ENCODE data around the gene MUC3A.
"Not testable (repeated sequence)": the region's sequence is repeated elsewhere in the genome, so short reads cannot be mapped to it uniquely, and the experiment has no call there.

Gene MUC3A

GRCh38 chr7:100949227-100949932 is at the start of gene MUC3A:
Gene MUC3A, plus strand, starts transcription at chr7:100949534. Its CDS starts 91 bp downstream, at chr7:100949625.
- no peak for DNase-seq

DNA sequence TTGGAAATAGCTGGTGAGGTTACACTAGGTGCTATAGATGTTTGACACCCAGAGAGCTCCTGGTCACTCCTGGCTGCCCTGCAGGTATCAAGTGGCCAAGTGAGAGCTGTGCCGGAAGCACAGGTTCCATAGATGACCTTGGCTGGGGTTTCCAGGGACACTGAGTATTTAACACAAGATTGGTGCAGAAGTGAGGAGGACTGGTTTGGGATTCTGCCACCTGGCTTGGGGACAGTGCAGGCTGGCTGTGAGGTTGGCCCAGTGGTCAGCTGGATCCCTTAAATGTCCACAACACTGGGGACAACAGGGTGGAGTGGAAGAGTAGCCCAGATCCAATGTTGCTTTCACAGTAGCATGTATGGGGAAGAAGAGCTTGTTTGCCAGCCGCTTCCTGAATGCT is 48.4 kb upstream of the MUC3A start:
- DNase-seq = no peak

GRCh38 chr7:100901921-100902332 is 47.4 kb upstream of the MUC3A start:
- DNase-seq = no peak

GRCh38 chr7:100902638-100903037 is 46.7 kb upstream of the MUC3A start:
- DNase-seq = no peak

DNA sequence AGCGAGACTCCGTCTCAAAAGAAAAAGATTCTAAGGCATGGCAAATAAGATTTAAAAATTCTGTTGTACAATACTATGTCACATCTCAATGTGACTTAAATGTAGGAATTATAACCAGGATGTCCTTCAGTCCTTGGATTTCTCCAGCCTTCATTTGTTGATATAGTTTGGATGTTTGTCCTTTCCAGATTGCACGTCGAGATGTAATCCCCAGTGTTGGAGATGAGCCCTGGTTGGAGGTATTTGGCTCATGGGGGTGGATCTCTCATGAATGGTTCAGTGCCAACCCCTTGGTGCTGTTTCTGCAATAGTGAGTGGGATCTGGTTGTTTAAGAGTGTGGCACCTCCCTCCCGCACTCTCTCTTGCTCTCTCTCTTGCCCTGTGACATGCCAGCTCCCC is 40.8 kb upstream of the MUC3A start:
- no peak for DNase-seq

DNA sequence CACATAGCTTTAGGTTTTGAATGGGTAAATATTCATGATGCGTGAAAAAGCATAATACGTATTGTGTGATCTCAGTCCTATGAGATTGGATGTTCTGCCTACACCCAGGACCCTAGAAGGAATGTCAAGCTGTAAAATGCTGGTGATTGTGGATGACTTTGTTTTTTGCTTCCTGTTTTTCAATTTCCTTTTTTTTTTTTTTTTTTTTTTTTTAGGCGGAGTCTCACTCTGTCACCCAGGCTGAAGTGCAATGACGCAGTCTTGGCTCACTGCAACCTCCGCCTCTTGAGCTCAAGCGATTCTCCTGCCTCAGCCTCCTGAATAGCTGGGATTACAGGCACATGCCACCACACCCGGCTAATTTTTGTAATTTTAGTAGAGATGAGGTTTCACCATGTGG is 38.9 kb upstream of the MUC3A start:
- not testable (repeated sequence) for DNase-seq

- no peak for DNase-seq
These were observed 37.9 kb upstream of the MUC3A start for GRCh38 chr7:100911484-100911883.

- DNase-seq = no peak
These were observed 35.0 kb upstream of the MUC3A start for GRCh38 chr7:100914208-100914878.

- DNase-seq = no peak
These were observed 34.4 kb upstream of the MUC3A start for GRCh38 chr7:100914879-100915447.

DNA sequence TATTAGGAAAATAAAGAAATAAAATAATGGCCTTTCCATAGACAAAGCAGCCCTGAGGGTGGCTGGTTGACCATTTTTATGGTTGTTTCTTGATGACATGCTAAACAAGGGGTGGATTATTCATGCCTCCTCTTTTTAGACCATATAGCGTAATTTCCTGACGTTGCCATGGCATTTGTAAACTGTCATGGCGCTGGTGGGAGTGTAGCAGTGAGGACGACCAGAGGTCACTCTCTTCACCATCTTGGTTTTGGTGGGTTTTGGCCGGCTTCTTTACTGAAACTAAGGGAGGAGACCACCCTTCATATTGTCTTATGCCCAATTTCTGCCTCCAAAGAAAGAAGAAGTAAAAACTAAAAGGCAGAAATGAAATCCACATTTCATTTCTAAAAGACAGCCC is 30.0 kb upstream of the MUC3A start:
- DNase-seq = not testable (repeated sequence)

DNA sequence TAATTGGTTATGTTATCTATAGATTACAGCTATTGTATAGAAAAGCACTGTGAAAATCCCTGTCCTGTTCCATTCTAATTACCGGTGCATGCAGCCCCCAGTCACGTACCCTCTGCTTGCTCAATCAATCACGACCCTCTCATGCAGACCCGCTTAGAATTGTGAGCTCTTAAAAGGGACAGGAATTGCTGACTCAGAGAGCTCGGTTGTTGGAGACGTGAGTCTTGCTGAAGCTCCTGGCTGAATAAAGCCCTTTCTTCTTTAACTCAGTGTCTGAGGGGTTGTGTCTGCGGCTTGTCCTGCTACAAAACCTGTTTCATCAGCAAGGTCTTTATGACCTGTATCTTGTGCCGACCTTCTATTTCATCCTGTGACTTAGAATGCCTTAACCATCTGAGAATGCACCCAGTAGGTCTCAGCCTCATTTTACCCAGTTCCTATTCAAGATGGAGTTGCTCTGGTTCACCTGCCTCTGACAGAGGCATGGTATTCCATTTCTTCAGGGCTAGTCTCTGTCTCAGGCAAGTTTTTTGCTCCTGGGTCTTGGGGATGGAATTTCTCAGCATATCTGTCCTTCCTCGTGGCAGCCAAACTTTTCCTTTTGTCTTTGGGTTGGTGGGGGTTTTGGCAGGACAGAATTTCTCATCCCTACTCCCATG is 29.4 kb upstream of the MUC3A start:
- not testable (repeated sequence) for DNase-seq

- DNase-seq = no peak
These were observed 28.3 kb upstream of the MUC3A start for GRCh38 chr7:100921039-100921438.

DNA sequence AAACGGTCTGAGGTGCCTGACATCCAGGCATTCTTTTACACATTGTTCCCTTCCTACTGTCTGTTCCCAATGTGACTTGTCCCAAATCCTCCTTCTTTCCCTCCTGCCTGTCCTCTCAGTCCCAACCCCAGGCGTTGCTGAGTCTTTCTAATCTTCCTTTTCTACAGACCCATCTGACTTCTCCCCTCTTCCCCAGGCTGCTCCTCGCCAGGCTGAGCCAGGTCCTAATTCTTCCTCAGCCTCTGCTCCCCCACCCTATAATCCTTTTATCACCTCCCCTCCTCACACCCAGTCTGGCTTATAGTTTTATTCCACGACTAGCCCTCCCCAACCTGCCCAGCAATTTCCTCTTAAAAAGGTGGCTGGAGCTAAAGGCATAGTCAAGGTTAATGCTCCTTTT is 25.7 kb upstream of the MUC3A start:
- DNase-seq = not testable (repeated sequence)

DNA sequence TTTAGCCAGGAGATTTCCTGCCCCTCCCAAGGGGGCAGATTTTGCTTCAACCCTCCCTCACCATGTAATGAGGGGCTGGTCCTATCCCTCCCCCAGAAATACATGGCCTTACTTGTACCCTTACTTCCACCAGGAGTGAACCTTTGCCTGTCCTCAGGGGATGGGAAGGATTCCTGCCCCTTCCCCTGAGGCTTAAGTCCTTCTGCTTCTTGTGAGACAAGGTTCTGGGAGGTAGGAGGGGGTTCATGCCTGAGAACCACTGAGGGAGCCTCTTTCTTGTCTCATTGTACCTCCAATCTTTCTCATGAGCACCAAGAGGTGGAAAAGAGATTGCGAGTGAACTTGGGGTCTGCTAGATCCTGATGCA is 19.5 kb upstream of the MUC3A start:
- DNase-seq = no peak

DNA sequence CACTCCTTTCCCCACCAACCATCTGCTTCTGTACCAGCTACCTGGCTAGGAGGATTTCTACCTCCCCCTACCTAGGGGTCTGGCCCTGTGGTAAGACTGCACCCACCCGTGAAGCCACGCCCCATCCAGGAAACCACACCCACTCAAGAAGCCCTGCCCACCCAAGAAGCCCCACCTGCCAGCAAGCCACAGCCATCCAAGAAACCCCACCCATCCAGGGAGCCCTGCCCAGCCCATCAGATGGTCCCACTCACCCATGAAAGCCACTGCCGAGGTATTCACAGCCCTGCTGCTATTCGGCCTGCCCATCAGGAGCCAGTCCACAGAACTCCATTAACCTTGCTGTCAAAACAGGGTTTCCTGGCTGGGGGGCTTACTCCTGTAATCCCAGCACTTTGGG is 15.6 kb upstream of the MUC3A start:
- no peak for DNase-seq

DNA sequence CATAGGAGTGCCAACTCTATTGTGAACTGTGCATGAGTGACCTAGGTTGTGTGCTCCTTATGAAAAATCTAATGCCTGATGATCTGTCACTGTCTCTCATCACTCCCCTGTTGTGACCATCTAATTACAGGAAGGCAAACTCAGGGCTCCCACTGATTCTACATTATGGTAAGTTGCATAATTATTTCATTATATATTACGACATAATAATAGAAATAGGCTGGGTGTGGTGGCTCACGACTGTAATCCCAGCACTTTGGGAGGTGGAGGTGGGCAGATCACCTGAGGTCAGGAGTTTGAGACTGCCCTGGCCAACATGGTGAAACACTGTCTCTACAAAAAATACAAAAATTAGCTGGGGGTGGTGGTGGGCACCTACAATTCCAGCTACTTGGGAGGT is 14.0 kb upstream of the MUC3A start:
- DNase-seq = not testable (repeated sequence)

DNA sequence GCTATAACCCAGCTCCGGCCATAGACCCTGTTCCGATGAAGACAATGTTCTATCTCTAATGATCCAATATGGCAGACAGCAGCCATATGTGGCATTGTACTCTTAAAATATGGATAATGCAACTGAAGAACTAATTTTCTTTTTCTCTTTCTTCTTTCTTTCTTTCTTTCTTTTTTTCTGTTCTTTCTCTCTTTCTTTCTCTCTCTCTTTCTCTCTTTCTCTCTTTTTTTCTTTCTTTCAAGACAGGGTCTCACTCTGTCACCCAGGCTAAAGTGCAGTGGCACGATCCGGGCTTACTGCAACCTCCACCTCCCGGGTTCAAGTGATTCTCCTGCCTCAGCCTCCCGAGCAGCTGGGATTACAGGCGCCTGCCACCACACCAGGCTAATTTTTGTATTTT is 13.2 kb upstream of the MUC3A start:
- DNase-seq = not testable (repeated sequence)

DNA sequence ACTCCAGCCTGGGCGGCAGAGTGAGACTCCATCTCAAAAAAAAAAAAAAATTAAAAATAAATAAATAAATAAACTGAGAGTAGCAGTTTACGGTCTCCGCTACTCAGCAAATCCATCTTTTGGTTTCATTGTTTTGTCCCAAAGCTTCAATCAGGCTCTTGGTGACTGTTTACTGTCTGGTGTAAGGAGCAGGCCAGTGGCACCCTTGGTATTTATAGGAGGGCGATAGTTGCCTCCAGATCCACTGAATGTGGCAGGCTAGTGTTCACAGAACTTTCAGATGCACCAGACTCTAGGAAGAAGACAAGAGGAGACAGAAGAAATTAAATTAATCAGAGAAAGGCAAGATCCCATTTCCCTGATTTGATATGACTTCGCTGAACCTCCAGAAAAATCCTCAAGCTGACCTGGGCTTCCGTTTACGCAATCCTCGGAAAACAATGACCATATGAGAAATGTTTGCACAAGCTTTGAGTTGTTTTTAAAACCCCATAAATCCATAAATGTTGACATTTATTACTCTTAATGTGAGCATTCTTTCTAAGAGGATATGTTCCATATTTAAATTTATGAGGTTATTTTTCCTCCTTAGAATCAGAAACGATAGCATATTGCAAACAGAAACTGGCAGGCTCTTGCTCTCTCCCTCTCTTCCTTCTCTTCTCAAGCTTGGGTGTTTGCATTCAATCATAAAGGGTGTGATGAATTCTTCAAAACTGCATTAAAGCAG is 7.1 kb upstream of the MUC3A start:
- no peak for DNase-seq

DNA sequence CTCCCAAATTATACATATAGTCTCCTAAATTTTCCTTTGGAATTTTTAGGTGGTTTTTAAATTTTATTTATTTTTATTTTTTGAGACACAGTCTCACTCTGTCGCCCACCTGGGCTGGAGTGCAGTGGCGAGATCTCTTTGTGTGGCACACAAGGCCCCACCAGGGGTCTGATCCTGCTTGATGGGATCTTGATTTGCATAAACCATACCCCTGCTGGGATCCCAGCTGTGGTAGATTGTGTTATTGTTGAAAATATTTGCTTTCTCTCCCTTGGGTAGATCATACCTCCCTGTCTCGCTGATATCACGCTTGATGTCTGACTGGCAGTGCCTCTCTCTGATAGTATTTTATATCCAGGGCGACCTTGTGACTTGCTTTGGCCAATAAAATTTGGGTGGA is 5.6 kb upstream of the MUC3A start:
- no peak for DNase-seq

GRCh38 chr7:100944138-100944537 is 5.2 kb upstream of the MUC3A start:
- DNase-seq = no peak

- DNase-seq = no peak
These were observed 3.2 kb upstream of the MUC3A start for GRCh38 chr7:100946111-100946510.

DNA sequence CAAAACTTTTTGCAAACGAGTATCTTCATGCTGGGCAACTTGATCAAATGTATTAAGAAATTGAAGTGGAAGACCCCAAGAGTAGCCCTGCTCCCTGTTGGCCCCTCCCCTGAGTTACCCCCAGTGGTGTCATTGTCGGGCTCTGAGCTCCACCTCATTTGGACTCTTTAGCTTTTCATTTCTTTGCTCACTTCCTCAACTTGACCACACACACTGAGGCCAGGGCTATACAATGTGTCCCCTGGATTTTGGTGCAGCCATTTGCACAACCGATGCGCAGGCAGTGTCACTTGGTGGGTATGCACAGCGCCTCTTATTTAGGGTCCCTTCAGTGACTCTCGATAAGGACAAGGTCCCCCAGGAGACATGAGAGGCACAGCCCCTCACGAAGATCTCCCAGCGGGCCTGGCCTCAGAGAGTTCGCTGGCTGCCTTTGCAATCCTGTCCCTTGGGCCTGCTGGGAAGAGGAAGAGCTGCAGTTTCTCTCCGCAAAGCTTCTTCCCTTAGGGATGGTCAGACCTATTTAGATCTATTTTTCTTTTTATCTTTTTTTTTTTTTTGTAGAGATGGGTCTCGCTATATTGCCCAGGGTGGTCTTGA is 2.5 kb upstream of the MUC3A start:
- DNase-seq = no peak

- no peak for DNase-seq
These were observed 1.5 kb upstream of the MUC3A start for GRCh38 chr7:100947792-100948191.

Measured in NCI-H1694 treated with DMSO at 0.1 percent for 48 hours (cell line).